HG03521 (cell line): Measurements from ENCODE around the gene BRD4.

Experiments
- ATAC-seq: cut with Tn5 transposase; IDR thresholded peaks from one replicate; pipeline ENCODE4 v1.9.1; 2021; ENCODE audit warnings: mild to moderate bottlenecking, moderate library complexity; ENCODE audit not compliant: unreplicated experiment

Gene BRD4

DNA sequence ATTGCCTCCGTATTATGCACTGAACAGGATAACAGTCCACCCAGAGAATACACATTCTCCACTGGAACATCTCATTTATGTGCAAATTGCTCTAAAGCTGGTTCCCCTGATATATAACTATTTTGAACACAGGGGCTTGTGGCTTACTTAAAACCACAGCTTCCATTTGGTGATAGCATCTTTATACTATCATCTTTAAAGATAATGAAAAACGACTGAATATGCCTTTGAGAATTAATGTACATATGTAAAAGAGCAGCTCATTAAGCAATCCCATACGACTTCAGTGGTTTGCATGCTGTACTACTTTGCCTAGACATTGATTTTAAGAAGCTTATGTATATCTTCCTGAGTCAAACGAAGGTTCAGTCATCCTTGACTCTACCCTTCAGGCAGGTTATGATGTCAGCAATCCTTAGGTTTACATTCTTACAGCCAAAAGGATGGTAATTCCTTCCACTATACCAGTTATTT, 40.8 kb downstream of the BRD4 start:
- no peak for ATAC-seq

DNA sequence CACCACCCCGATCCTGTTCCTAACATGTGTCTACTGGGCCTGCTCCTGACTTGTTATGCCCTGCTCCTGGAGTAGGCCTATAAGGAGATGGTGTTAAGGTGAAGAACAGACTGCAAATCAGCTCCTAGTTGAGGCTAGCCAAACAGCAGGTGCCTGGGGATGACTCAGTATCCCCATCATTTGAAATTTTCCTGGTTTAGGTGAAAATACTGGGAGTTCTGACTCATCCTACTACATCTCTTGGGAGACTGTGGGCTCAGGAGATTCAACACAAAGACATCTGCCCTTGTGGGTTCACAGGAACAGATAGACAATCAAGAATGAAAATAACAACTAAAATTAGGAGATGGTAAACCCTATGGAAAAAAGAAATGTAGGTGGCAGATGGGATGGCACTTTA, 41.2 kb downstream of the BRD4 start:
- ATAC-seq = no peak

DNA sequence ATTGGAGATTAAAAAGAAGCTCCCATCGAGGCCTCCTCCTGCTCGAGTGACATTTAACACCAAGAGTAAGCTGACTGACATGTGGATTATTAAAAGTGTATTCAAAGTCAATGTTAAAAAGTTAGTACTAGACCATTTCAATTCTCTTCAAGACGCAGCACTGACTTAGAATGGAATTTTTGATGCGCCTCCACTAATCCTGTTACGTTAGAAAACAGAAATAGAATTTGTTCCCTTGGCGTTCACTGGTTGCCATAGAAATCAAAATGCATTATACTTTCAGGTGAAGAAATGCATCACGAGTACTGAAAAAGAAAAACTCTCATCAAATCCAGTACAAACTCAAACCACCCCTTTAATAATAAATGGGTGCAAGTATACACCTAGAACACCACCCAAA, 42.2 kb downstream of the BRD4 start:
- ATAC-seq = no peak

DNA sequence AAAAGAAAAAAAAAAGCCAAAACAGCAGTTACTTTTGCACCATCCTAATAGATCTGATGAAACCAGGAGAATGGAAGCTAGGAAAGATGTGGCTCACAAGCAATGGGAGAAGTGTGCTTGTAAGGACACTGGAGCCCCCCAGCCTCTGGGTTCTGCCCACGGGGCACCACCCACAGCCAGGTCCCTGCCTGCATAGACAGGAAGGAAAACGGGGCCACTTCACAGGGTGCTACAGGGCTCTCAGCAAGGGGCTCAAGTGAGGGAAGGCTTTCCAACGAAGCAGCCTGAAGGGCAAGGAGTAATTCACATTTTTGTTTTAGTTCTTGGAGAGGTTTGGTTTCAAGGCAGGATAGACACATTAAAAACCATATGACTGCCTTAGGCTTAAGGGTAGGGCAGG, 42.7 kb downstream of the BRD4 start:
- ATAC-seq = no peak

DNA sequence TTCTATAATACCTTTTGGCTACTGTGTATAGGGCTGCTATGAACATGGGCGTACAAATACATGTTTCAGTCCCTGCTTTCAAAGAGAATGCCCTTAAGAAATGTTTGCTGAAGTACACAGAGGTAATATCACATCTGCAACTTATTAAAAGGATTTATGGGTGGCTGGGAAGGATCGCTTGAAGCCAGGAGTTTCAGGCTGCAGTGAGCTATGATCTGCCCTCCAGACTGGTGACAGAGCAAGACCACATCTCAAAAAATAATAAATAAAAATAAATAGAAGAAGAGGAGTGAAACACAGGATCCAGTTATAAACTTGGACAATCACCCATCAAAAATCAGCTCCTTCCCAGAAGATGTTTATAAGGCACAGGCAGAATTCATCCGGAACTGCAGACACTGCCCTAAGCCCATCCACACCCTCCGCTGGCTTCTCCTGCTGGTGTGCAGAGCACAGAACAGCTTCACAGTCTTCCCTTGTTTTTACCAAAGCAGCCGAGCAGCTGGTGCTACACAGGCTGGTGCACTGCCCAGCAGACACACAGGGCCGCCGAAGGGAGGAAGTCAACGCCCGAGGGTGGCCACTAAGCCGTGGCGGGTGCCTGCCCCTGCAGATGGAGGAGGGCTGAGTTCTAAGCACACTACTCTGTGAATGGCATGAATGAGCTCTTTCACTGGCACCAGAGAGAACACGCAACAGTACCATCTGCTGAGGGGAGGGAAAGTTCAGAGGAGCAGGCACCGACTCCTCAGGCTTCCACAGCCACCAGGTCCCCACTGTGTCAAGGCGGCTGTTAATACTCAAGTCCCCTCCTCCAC, 44.0 kb downstream of the BRD4 start:
- ATAC-seq = no peak

DNA sequence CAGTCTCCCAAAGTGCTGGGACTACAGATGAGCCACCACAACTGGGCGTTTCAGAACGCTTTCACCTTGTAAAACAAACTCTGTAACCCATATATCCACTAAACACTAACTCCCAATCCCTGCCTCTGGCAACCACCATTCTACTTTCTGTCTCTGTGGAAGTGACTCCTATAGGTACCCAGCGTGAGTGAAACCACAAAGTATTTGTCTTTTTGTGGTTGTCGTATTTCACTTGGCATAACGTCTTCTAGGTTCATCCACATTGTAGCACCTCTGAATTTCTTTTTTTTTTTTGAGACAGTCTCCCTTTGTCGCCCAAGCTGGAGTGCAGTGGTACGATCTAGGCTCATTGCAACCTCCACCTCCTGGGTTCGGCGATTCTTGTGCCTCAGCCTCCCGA, 44.8 kb downstream of the BRD4 start:
- ATAC-seq = no peak

DNA sequence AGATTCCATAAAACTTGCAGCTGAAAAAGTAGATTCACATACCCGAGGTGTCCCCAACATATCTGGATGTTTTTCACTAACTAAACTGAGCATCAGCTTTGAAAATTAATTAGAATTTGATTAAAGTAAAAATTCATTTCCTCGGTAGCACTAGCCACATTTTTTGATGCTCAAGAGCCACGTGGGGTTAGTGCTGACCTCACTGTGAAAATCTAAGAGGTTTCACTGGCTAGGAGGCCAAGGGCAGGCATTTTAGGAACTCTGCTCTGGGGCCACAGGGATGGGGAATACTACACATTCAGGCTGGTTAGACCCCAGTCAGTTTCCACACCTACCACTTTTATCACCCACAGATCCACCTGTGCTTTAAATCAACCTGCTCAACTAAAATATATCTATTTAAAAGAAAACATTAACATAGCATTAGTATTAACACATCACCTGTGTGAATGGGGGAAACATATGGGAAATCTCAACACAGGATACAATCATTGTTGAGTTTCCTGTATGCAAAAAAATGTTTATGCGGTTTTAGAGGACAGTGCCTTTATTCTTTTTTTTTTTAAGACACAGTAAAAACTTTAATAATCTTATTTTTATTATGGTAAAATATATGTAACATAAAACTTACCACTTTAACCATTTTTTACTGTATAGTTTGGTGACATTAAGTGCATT, 45.5 kb downstream of the BRD4 start:
- no peak for ATAC-seq

DNA sequence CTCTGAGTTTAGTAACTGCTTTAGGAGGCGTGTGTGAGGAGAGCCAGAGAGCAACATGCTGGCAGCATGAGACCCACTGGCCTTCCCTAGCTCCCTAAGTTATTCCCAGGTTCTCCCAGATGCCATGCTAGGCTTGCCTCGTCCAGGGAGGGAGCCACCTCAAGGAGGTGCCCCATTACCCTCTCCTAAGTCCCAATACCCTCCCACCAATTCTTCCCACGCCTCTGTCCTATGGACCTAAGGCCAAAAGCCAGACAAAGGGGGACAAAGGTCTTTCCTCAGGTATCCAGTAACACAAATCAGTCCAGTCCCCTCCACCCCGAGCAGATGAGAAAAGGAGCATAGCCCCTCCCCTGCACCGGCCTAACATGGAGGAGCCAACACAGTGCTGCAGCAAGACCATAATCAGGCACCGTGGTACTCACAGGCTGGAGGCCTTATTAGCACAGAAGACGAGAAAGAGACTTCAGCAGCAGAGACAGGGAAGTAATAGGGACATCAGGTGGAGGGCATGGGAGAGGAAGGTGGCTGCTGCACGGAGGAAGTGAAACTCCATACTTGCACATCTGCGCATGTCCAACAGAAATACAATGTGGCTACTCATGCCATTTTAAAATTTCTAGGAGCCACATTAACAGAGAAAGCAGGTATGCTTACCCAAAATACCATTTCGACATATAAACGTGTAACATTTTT, 46.3 kb downstream of the BRD4 start:
- ATAC-seq = no peak

DNA sequence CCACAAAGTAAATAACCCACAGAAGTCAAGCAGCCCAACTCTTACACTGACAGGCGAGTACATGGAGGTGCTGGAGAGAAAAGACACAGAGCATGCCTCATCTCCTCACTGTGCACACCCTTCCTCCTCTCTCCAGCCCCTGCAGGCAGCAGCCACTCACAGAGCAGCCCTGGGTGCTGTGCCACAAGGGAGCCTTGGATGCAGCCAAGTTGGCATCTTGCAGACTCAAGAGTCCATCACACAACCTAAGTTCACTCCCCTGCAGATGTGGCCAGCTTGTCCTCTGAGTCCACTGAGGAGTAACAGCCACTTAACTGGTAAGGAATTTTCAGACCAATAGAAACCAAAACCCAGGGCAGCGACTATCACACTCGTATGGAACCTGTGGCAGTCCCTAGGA, 47.4 kb downstream of the BRD4 start:
- no peak for ATAC-seq

DNA sequence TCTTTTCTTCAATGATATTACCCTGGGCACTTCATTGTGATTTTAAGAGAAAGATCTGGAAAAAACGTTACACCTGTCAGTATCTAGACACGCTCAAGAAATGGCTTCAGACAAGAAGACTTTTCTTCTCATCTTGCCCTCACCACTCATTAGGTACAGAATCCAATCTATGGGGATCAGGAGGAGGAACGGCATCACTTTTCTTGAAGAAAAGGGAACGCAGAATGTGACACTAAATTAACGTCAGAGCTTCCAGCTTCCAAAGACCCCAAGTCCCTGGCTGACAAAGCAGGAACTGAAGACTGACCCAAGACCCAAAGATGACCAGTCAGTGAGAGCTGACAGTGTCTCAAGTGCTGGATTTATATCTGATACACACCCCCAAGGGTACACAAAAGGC, 48.2 kb downstream of the BRD4 start:
- no peak for ATAC-seq

DNA sequence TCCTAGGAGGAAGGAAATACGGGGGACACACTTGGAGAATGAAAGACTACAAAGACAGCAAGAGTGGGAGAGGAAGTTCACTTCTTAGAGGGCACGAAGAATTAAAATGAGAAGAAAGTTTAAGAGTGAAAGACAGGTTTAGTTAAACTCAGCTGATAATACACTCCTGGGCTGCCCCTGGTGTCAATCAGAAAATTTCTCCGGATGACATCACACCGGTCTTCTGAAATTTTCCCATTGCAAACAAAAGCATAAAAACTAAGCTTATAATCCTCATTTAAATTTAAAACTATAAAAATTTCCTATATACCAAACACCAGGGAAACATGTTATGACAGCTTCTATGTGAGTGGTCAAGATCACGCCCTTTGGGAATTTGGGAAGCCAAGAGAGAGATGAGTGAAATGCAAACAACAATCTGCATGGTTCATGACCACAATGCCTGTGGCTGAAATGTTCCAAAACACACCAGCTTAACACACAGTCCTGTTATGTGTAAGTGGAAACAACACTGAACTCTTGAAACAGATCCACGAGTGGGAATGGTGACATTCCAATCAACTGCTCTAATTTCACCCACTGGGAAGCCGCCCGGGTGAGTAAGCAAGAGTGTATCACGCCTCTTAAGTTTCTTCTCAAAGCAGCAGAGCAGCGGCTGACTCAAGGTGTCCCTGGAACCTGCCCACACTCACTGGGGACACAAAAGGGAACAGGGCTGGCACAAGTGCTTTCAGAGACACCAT, 49.0 kb downstream of the BRD4 start:
- no peak for ATAC-seq

DNA sequence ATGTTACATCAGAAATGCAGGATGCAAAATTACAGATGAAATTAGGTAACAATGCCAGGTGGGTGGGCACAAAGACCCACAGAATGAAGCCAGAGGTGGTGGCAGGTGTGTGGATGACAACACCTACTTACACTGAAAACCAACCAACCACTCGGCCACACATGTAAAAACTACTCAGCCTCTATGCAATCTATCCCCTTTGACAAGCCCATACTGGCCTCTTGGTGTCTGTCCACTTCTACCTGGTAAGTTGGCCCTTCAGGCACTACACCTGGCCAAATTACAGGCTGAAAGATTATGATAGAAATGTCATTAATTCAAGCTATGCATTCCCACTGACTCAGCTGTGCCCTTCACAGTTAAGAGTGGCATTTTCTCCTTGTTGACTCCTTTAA, 50.0 kb downstream of the BRD4 start:
- no peak for ATAC-seq

DNA sequence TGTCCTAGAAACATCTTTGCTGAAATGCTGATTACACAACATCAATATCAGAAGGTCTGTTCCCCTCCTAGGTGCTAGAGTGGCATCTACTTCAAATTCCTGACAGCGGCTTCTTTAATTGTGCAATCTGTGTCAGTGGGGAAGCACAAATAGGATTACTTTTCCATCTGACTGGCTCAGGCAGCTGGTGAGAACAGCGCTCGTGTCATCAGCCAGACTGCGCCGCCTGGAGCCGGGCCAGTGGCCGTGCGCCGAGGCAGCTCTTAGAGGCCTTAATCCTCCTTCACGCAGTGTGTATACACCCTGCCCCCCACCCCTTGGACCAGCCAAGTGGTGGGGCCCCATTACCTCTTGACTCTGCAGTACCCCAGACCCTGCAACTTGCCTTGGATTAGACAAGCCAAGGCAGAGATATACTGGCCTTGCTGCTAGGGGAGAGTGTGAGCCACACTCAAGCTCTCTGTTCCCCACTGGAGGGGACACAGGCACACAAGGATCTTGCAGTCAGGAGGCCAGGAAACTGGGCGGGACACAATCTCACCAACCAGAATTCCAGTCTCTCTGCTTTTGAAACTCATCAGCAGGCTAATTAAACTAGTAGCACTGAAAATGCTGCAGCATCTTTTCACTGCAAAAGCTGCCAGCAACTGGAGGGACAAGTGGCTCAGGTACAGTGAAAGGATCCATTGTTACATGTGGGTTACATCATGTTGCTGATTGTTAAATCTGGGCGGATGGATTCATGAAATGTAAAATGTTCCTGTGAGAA, 51.2 kb downstream of the BRD4 start:
- no peak for ATAC-seq

DNA sequence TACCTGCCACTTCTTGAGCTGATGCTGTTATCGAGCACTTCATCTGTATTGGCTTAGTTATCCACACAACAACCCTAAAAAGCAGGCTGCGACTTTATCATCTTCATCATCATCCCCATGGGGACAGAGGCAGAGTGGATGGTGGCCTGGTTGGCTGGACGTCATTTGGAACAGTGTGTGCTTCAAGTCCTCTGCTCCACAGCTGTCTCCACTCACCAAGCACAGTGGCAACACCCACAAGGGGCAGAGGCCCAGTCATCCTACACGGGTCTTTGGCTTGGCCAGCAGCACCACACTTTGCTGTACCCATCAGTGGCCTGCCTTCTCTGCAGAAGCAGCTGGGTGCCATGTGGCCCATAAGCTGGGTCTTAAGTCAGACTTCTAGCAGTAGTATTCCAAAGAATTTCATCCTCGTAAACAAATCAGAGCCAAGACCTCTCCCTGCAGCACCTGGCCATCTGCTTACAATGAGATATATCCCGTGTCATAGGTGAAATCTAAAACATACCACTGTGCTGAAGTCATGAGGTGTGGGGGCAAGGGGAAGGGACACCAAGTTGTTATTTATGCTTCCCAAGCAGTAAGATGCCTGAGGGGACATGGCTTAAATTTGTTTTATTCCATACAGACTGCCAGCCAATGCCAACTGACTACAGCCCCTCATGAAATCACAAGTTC, 52.2 kb downstream of the BRD4 start:
- ATAC-seq = no peak

DNA sequence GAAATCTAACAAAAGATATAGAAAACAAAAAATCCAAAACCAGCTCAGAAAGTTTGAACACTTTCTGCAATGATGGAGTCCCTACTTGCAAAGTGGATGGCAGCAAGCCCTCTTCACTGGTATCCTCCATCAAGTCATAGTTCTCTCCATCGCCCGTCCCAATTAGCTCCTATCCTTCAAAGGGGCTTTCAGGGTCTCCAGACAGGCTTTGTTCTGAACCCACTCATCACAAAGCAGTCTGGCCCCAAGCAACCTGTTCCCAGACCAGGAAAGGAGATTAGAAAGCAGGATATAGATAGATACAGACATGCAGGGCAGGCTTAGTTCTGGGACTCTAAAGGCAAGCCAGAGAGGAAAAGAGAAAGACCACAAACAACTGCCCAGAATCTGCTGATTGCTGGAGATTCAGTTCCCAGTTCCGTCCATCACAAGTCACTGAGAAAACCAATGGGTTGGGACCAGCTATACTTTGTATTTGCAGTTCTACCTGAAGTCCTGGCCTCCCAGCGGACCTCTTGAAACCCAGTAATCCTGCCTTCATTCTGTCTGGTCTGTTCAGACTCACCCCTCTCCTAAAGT, 52.9 kb downstream of the BRD4 start:
- no peak for ATAC-seq

DNA sequence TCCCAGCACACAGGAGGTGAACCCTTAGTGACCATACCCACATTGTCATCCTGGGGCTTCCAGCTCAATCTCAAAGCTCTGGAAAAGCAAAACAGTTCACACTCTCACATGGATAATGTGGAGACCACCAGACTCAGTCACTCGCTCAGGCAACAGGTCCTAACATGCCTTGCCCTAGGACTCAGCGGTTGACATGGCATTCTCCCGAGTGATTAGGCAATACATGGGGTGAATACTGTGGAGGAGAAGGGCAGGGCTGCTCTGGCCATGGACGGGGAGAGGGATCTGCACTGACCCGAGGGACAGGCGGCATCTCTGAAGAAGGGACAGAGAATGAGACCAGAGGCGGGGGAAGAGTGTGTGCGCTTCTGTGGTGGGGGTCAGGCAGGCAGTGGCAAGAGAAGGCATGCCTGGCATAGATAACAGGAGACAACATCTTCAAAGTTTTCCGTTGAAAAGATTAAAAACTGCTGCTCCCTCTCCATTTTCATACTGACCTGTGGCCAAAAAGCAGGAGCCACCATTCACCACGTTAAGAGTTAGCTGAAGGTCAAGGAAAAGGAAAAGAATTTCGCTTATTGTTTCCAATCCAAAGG, 55.6 kb downstream of the BRD4 start:
- ATAC-seq = no peak

DNA sequence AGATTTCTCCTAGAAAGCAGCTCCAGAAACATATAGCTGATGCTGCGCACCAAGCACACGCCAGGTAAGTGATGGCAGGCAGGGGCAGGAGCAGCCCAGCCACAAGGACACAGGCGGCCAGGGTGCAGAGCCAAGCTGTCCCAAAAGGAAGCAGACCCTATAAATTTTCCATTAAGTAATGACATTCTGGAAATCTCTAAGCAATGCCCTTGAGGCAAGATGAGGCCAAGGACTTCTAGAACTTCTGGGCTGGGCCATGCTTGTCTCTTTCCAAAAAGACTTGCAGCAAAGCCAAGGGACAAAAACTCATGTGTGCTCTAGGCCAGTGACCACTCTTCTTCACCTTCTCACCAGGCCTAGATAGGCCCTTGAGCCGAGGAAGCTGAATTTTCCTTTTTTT, 57.9 kb downstream of the BRD4 start:
- no peak for ATAC-seq

DNA sequence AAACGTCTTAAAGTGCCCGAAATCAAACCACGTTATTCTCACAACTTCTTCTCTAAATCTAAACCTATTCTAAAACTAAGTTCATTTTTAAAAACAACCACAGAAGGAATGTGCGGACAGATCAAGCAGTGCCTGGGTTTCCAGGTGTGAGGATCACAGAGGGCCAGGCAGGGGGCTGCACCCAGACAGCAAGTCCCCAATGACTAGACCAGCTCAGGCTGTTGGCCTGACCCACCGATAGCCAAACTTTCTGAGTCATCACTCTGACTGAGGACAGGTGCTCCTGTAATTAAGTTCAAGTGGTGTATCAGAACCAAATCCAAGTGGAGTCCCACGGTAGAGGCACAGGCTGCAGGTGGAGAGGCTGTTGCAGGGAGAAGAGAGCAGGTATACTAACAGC, 62.5 kb downstream of the BRD4 start:
- ATAC-seq = no peak

DNA sequence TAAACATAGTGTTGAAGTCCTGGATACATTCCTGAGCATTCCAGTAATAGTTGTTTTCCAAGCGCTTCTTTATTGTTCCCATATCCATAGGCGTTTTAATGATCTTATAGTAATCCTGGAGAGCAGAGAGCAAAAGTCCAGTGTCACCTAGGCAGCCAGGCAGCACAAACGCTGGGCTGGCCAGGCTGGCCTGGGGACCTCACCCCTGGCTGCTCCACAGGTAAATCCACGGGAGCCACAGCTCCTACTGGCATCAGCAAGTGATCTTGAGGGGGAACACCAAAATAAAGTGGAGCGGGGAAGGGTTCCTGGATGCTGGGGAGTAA, 63.4 kb downstream of the BRD4 start:
- ATAC-seq = no peak
